HUES6 (cell line): ENCODE data around the gene DNAH8.

Experiments
- H3K27ac ChIP-seq: 2 replicates; pipeline ENCODE4 v1.7.0; 2013; ENCODE audit warnings: low read depth, mild to moderate bottlenecking, low read length, inconsistent platforms
- H3K27me3 ChIP-seq: 2 replicates; pipeline ENCODE4 v1.6.1; 2013; ENCODE audit warnings: low read length; ENCODE audit not compliant: control insufficient read depth, insufficient read depth
- H3K36me3 ChIP-seq: 2 replicates; pipeline ENCODE4 v1.6.1; 2013; ENCODE audit warnings: low read length; ENCODE audit not compliant: control insufficient read depth, insufficient read depth
- H3K4me1 ChIP-seq: 2 replicates; pipeline ENCODE4 v1.6.1; 2013; ENCODE audit warnings: low read length; ENCODE audit not compliant: control insufficient read depth, insufficient read depth
- H3K4me3 ChIP-seq: 2 replicates; pipeline ENCODE4 v1.5.1; 2013; ENCODE audit warnings: low read depth, low read length
- H3K9ac ChIP-seq: one replicate; pipeline ENCODE4 v1.6.1; 2013; ENCODE audit warnings: mild to moderate bottlenecking, low read length
- H3K9me3 ChIP-seq: 2 replicates; pipeline ENCODE4 v1.6.1; 2013; ENCODE audit warnings: low read depth, low read length; ENCODE audit not compliant: control insufficient read depth, insufficient read depth

Gene DNAH8

GRCh38 chr6:38750968-38751615 lies 36.0 kb downstream of the DNAH8 start:
- Histone ChIP-seq H3K9ac (no peak overlapping the region), H3K27me3 (no peaks in the 10 kb centered on the region), H3K4me1 (no peaks in the 10 kb centered on the region), H3K9me3 (no peaks in the 10 kb centered on the region), H3K27ac (no peak overlapping the region), H3K4me3 (no peak overlapping the region), H3K36me3 (no peaks in the 10 kb centered on the region)

GRCh38 chr6:38753707-38754106 lies 38.6 kb downstream of the DNAH8 start:
- no peaks in the 10 kb centered on the region for H3K4me1 ChIP-seq
- H3K9me3 ChIP-seq: no peaks in the 10 kb centered on the region
- H3K27me3 ChIP-seq: no peaks in the 10 kb centered on the region
- H3K36me3 ChIP-seq: no peaks in the 10 kb centered on the region
- no peak overlapping the region for H3K27ac ChIP-seq
- no peak overlapping the region for H3K4me3 ChIP-seq
- no peak overlapping the region for H3K9ac ChIP-seq

DNA sequence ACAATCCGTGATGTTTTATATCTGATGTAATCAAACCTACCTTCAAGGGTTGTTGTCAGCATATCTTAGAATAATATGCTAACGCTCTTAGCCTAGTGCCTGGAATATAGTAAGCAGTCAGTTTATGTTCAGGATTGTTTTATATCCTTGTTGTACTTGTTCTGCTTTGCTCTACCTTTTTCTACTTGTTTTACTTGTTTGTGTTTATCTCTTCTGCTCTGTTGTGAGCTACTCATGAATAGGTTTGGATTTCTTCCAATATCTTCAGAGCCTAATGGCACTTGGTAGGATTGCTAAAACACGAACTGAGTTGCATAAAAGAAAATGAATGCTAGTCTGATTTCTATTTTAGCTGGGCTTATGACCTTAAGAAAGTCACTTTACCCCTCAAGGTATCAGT lies 40.1 kb downstream of the DNAH8 start:
- no peak overlapping the region for H3K27ac ChIP-seq

DNA sequence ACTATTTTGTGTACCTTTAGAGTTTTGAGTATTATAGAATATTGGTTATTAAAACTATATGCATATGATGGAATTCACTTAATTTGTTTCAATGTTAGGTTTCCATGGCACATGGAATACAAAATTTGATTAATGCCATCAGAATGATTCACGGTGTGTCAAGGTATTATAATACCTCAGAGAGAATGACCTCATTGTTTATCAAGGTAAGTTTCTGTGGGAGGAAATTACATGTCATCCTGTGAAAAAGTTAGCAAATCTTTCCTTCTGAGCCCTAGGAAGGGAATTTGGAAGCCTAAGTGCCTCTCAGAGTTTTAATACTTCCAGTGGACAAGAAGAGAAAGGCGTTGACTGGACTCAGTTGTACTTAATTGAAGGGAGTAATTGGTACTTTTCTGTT lies 40.8 kb downstream of the DNAH8 start:
- H3K36me3 ChIP-seq: no peaks in the 10 kb centered on the region
- no peaks in the 10 kb centered on the region for H3K27me3 ChIP-seq
- H3K4me3 ChIP-seq: no peak overlapping the region
- no peak overlapping the region for H3K27ac ChIP-seq
- no peaks in the 10 kb centered on the region for H3K9me3 ChIP-seq
- H3K4me1 ChIP-seq: no peaks in the 10 kb centered on the region
- H3K9ac ChIP-seq: no peak overlapping the region

More for the DNA sequence above, 40.1 kb downstream of the DNAH8 start:
- no peaks in the 10 kb centered on the region for H3K4me1 ChIP-seq
- no peaks in the 10 kb centered on the region for H3K36me3 ChIP-seq
- no peak overlapping the region for H3K4me3 ChIP-seq
- no peaks in the 10 kb centered on the region for H3K27me3 ChIP-seq
- no peak overlapping the region for H3K9ac ChIP-seq
- H3K9me3 ChIP-seq: no peaks in the 10 kb centered on the region

DNA sequence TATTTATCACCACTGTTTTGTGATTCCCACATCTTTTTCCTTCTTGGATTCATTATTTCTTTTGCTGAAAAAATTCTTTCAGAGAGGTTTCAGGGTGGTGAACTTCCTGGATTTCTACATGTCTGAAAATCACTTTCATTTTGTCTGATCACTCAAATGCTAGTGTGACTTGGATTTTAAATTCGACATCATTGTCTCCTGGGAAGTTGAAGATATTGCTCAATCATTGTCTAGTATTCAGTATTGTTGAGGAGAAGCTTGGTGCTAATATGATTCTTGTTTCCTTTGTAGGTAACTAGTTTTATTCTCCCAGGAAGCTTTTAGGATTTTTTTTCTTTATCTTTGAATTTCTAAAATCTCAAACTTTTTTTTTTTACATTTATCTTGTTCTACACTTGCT lies 45.0 kb downstream of the DNAH8 start:
- Histone ChIP-seq H3K4me1 (no peaks in the 10 kb centered on the region), H3K27ac (no peak overlapping the region), H3K4me3 (no peak overlapping the region), H3K27me3 (no peaks in the 10 kb centered on the region), H3K36me3 (no peaks in the 10 kb centered on the region), H3K9me3 (no peaks in the 10 kb centered on the region), H3K9ac (no peak overlapping the region)

- Histone ChIP-seq H3K9me3 (no peaks in the 10 kb centered on the region), H3K36me3 (no peaks in the 10 kb centered on the region), H3K9ac (no peak overlapping the region), H3K4me3 (no peak overlapping the region), H3K4me1 (peaks cover 4% of the 10 kb centered on the region; the same call in 1 of the 2 replicates), H3K27ac (no peak overlapping the region), H3K27me3 (no peaks in the 10 kb centered on the region)
These were observed 47.7 kb downstream of the DNAH8 start for GRCh38 chr6:38762848-38763247.

- Histone ChIP-seq H3K27ac (no peak overlapping the region), H3K9ac (no peak overlapping the region), H3K27me3 (no peaks in the 10 kb centered on the region), H3K9me3 (no peaks in the 10 kb centered on the region), H3K4me3 (no peak overlapping the region), H3K4me1 (peaks cover 4% of the 10 kb centered on the region; the same call in 1 of the 2 replicates), H3K36me3 (no peaks in the 10 kb centered on the region)
These were observed 52.4 kb downstream of the DNAH8 start for GRCh38 chr6:38767560-38767959.

DNA sequence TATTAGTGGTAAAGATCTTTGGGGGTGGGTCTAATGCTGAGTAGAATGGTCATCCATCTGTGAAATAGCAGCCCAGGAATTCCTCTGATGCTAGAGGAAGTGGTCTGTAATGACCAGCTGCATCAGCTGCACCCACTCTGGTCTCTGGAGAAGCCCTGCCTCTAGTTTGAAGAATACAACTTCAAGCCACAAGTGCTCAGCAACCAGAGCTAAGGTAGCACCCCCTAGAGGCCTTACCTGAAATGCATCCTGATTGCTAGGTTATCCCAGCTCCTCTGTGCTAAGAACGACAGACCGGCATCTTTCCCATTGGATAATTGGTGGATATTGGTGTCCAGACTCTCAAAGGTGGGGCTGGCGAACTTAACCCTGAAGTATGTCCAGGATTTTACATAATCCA lies 58.2 kb downstream of the DNAH8 start:
- H3K9me3 ChIP-seq: no peaks in the 10 kb centered on the region
- H3K27me3 ChIP-seq: no peaks in the 10 kb centered on the region
- no peaks in the 10 kb centered on the region for H3K4me1 ChIP-seq
- H3K27ac ChIP-seq: no peak overlapping the region
- H3K4me3 ChIP-seq: no peak overlapping the region
- H3K36me3 ChIP-seq: no peaks in the 10 kb centered on the region
- no peak overlapping the region for H3K9ac ChIP-seq

DNA sequence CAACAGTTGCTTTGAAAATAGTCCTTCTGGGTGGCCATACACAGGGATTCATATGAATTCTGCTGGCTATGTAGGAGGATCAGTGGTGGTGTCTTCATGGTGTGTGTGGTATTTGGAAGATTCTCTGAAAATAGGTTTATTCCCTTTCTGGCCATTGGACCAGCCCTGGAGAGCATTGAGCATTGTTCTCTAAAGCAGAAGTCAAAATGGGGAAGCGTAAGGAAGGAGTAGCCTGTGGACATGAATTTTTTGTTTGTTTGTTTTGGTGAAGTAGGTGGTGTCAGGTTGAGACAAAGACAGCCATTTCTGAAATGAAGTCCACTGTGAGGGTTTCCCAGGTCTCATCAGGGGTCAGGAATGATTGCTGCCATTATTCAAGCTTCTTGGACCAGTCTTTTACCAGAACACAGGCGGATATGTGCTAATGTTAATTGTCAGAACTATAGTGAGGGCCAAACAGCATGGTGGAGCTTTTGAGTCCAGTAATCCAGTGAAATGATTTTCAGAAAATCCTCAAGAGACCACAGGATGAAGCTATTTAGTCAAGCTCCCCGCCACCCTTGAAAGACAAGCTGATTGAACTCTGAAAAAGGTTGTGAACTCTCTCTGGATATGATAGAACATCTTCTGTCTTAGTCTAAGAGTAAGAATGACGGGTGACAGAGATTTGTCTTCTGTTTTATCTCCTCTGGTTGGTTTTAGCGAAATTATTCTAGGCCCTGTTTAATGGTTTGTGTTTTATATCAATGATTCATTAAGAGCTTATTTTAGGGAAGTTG lies 60.0 kb downstream of the DNAH8 start:
- H3K4me3 ChIP-seq: no peak overlapping the region
- no peak overlapping the region for H3K27ac ChIP-seq

GRCh38 chr6:38775870-38776269 lies 60.8 kb downstream of the DNAH8 start:
- Histone ChIP-seq H3K27me3 (no peaks in the 10 kb centered on the region), H3K4me1 (no peaks in the 10 kb centered on the region), H3K27ac (no peak overlapping the region), H3K9ac (no peak overlapping the region), H3K4me3 (no peak overlapping the region), H3K36me3 (no peaks in the 10 kb centered on the region), H3K9me3 (no peaks in the 10 kb centered on the region)

More for the DNA sequence above, 60.0 kb downstream of the DNAH8 start:
- Histone ChIP-seq H3K4me1 (no peaks in the 10 kb centered on the region), H3K36me3 (no peaks in the 10 kb centered on the region), H3K9me3 (no peaks in the 10 kb centered on the region), H3K27me3 (no peaks in the 10 kb centered on the region), H3K9ac (no peak overlapping the region)

GRCh38 chr6:38776515-38776914 lies 61.4 kb downstream of the DNAH8 start:
- H3K27me3 ChIP-seq: no peaks in the 10 kb centered on the region
- no peak overlapping the region for H3K4me3 ChIP-seq
- no peak overlapping the region for H3K27ac ChIP-seq
- no peak overlapping the region for H3K9ac ChIP-seq
- no peaks in the 10 kb centered on the region for H3K9me3 ChIP-seq
- H3K4me1 ChIP-seq: no peaks in the 10 kb centered on the region
- H3K36me3 ChIP-seq: no peaks in the 10 kb centered on the region
